IMR-90 (cell line): ENCODE results near the gene DISC1. TPM values are rescaled to one million over a fixed set of nuclear protein-coding genes. Genes with fewer than 3 reads are reported as not detected.

Experiments used
- ATAC-seq: fragments of 200-7000 bp; cut with Tn5 transposase; 2 replicates; pipeline ENCODE4 v1.9.1; 2020; ENCODE audit warnings: low read depth, mild to moderate bottlenecking, moderate library complexity
- BruUV-seq: library from RNA; stranded (reverse); fragments of 400-500 nt; replicated peaks from 2 replicates; lab custom pipeline; 2021; lab: Mats Ljungman, UMichigan
- CTCF ChIA-PET: fragments of 300-600 bp; formaldehyde crosslinking; extraction: SDS; loops from one replicate; lab custom pipeline; 2021; ENCODE audit warnings: antibody characterized with exemption; lab: Yijun Ruan, JAX
- POLR2A ChIA-PET: fragments of 300-600 bp; sonication (Branson Sonifier 250); formaldehyde crosslinking; loops from one replicate; lab custom pipeline; 2022; ENCODE audit warnings: antibody characterized with exemption; ENCODE audit not compliant: unreplicated experiment; lab: Charles Lee
- DNase-seq: peaks from one replicate; pipeline ENCODE4 v3.0.0; 2013
- H2AFZ ChIP-seq: replicated peaks from 2 replicates; pipeline ENCODE3; 2013; ENCODE audit warnings: low read length, mild to moderate bottlenecking; ENCODE audit not compliant: poor library complexity
- H2AK5ac ChIP-seq: 2 replicates; pipeline ENCODE4 v1.6.1; 2013; ENCODE audit warnings: low read depth, low read length, inconsistent platforms
- H2AK9ac ChIP-seq: replicated peaks from 2 replicates; pipeline ENCODE3; 2013; ENCODE audit warnings: mild to moderate bottlenecking, low read depth, low read length, moderate library complexity; ENCODE audit not compliant: poor library complexity
- H2BK120ac ChIP-seq: 2 replicates; pipeline ENCODE4 v1.6.1; 2013; ENCODE audit warnings: low read depth, low read length, inconsistent platforms
- H2BK15ac ChIP-seq: 3 replicates; pipeline ENCODE4 v1.6.1; 2013; ENCODE audit warnings: low read depth, low read length, inconsistent platforms
- H2BK20ac ChIP-seq: 2 replicates; pipeline ENCODE4 v1.6.1; 2013; ENCODE audit warnings: low read depth, mild to moderate bottlenecking, inconsistent platforms, low read length, moderate library complexity
- H2BK5ac ChIP-seq: 2 replicates; pipeline ENCODE4 v1.6.1; 2013; ENCODE audit warnings: mild to moderate bottlenecking, low read depth, low read length, inconsistent platforms; ENCODE audit not compliant: poor library complexity, severe bottlenecking
- H3K14ac ChIP-seq: replicated peaks from 2 replicates; pipeline ENCODE4 v1.6.1; 2013; ENCODE audit warnings: low read depth, low read length, inconsistent platforms
- H3K18ac ChIP-seq: 2 replicates; pipeline ENCODE4 v1.6.1; 2013; ENCODE audit warnings: low read depth, low read length, control low read depth
- H3K23ac ChIP-seq: 2 replicates; pipeline ENCODE4 v1.6.1; 2013; ENCODE audit warnings: low read depth, low read length, inconsistent platforms
- H3K27ac ChIP-seq: 2 replicates; pipeline ENCODE4 v1.5.1; 2013; ENCODE audit warnings: mild to moderate bottlenecking, control low read depth, low read length; ENCODE audit not compliant: insufficient read depth
- H3K27me3 ChIP-seq: 2 replicates; pipeline ENCODE4 v1.6.1; 2013; ENCODE audit warnings: low read length; ENCODE audit not compliant: control insufficient read depth, insufficient read depth
- H3K36me3 ChIP-seq: 2 replicates; pipeline ENCODE4 v1.6.1; 2013; ENCODE audit warnings: low read length, mixed read lengths; ENCODE audit not compliant: control insufficient read depth, insufficient read depth
- H3K4ac ChIP-seq: 2 replicates; pipeline ENCODE4 v1.6.1; 2013; ENCODE audit warnings: low read depth, low read length, inconsistent platforms
- H3K4me1 ChIP-seq: 2 replicates; pipeline ENCODE4 v1.6.1; 2013; ENCODE audit warnings: low read length, mixed read lengths; ENCODE audit not compliant: control insufficient read depth, insufficient read depth
- H3K4me2 ChIP-seq: 2 replicates; pipeline ENCODE4 v1.6.1; 2013; ENCODE audit warnings: low read depth, mild to moderate bottlenecking, control low read depth, low read length, moderate library complexity
- H3K4me3 ChIP-seq: 2 replicates; pipeline ENCODE4 v1.5.1; 2013; ENCODE audit warnings: low read depth, mild to moderate bottlenecking, control low read depth, low read length, moderate library complexity; ENCODE audit not compliant: insufficient read depth
- H3K56ac ChIP-seq: 2 replicates; pipeline ENCODE4 v1.6.1; 2013; ENCODE audit warnings: low read length, inconsistent platforms; ENCODE audit not compliant: insufficient read depth; ENCODE audit errors: extremely low read depth
- H3K79me1 ChIP-seq, 2 experiments: 2 replicates each; pipeline ENCODE4 v1.6.1; 2013; ENCODE audit warnings: low read length in 2 of 2, inconsistent platforms in 1 of 2, low read depth in 1 of 2
- H3K9ac ChIP-seq: 2 replicates; pipeline ENCODE4 v1.6.1; 2013; ENCODE audit warnings: low read depth, low read length, control low read depth
- H3K9me1 ChIP-seq: 2 replicates; pipeline ENCODE4 v1.6.1; 2013; ENCODE audit warnings: low read length, inconsistent platforms; ENCODE audit not compliant: insufficient read depth
- H3K9me3 ChIP-seq: 2 replicates; pipeline ENCODE4 v1.6.1; 2013; ENCODE audit warnings: low read length; ENCODE audit not compliant: control insufficient read depth, insufficient read depth
- H4K20me1 ChIP-seq: 2 replicates; pipeline ENCODE4 v1.6.1; 2013; ENCODE audit warnings: low read length, inconsistent platforms; ENCODE audit not compliant: insufficient read depth
- H4K5ac ChIP-seq: 2 replicates; pipeline ENCODE4 v1.6.1; 2013; ENCODE audit warnings: mild to moderate bottlenecking, low read depth, low read length, control low read depth
- H4K8ac ChIP-seq, 2 experiments: 2 replicates each; pipeline ENCODE4 v1.6.1; 2013; ENCODE audit warnings: low read depth in 2 of 2, low read length in 2 of 2, control low read depth in 1 of 2, inconsistent platforms in 1 of 2
- H4K91ac ChIP-seq: 2 replicates; pipeline ENCODE4 v1.6.1; 2013; ENCODE audit warnings: low read depth, low read length, inconsistent platforms; ENCODE audit not compliant: insufficient read depth
- BHLHE40 ChIP-seq: fragments of 150-350 bp; IDR thresholded peaks from 2 replicates; pipeline ENCODE4 v1.6.1; 2016; ENCODE audit warnings: mild to moderate bottlenecking, low read depth, low read length
- CHD1 ChIP-seq: IDR thresholded peaks from 2 replicates; pipeline ENCODE4 v1.6.1; 2012; ENCODE audit warnings: low read depth, low read length, improper control_type of control experiment
- CTCF ChIP-seq: conservative IDR thresholded peaks from 2 replicates; pipeline ENCODE4 v1.5.1; 2012; ENCODE audit warnings: mild to moderate bottlenecking, low read depth, low read length, improper control_type of control experiment
- ELK1 ChIP-seq: fragments of 150-350 bp; IDR thresholded peaks from 2 replicates; pipeline ENCODE4 v1.6.1; 2016; ENCODE audit warnings: low read depth, mild to moderate bottlenecking, low read length, moderate library complexity, borderline replicate concordance
- FOS ChIP-seq: fragments of 150-350 bp; IDR thresholded peaks from 2 replicates; pipeline ENCODE4 v1.6.1; 2016; ENCODE audit warnings: low read depth, low read length
- MAFK ChIP-seq: IDR thresholded peaks from 2 replicates; pipeline ENCODE4 v1.6.1; 2012; ENCODE audit warnings: low read depth, low read length, improper control_type of control experiment
- MAZ ChIP-seq: IDR thresholded peaks from 2 replicates; pipeline ENCODE4 v1.6.1; 2012; ENCODE audit warnings: low read depth, mild to moderate bottlenecking, low read length, improper control_type of control experiment, moderate library complexity, borderline replicate concordance
- MXI1 ChIP-seq: IDR thresholded peaks from 2 replicates; pipeline ENCODE4 v1.6.1; 2012; ENCODE audit warnings: low read depth, mild to moderate bottlenecking, low read length, moderate library complexity, borderline replicate concordance
- NFE2L2 ChIP-seq: fragments of 150-350 bp; IDR thresholded peaks from 2 replicates; pipeline ENCODE4 v1.6.1; 2016; ENCODE audit warnings: low read depth, mild to moderate bottlenecking, low read length
- POLR2A ChIP-seq: IDR thresholded peaks from 2 replicates; pipeline ENCODE4 v1.6.1; 2012; ENCODE audit warnings: mild to moderate bottlenecking, low read depth, low read length
- RAD21 ChIP-seq: IDR thresholded peaks from 2 replicates; pipeline ENCODE4 v1.6.1; 2012; ENCODE audit warnings: low read length, improper control_type of control experiment
- RCOR1 ChIP-seq: IDR thresholded peaks from 2 replicates; pipeline ENCODE4 v1.6.1; 2012; ENCODE audit warnings: mild to moderate bottlenecking, low read length, improper control_type of control experiment; ENCODE audit not compliant: insufficient replicate concordance
- RFX5 ChIP-seq: IDR thresholded peaks from 2 replicates; pipeline ENCODE4 v1.8.0; 2012; ENCODE audit warnings: low read depth, mild to moderate bottlenecking, low read length, moderate library complexity
- SMC3 ChIP-seq: fragments of 150-350 bp; IDR thresholded peaks from 2 replicates; pipeline ENCODE4 v1.6.1; 2016; ENCODE audit warnings: low read depth, mild to moderate bottlenecking, antibody characterized with exemption, low read length, moderate library complexity
- USF2 ChIP-seq: fragments of 150-350 bp; IDR thresholded peaks from 2 replicates; pipeline ENCODE4 v1.6.1; 2017; ENCODE audit warnings: mild to moderate bottlenecking, antibody characterized with exemption, low read length, low read depth
- WGBS, 2 experiments: methylation state at CpG; one replicate each; pipeline versions ENCODE4 v1.1.5 to v1.1.7; 2013; ENCODE audit warnings: missing lambda C conversion rate in 2 of 2; ENCODE audit not compliant: insufficient read length in 1 of 2; ENCODE audit errors: extremely low coverage in 2 of 2; 5-methylcytosine and 5-hydroxymethylcytosine counted together
- dilution Hi-C: fragments of 300-500 bp; cut with HindIII; formaldehyde crosslinking; loops from one replicate; pipeline ENCODE4 v1.14.3; 2018; ENCODE audit warnings: low sequenced_read_pairs; ENCODE audit not compliant: unreplicated experiment
- in situ Hi-C: fragments of 300-500 bp; cut with MboI; formaldehyde crosslinking; loops from 3 replicates; pipeline ENCODE4 v1.14.3; 2019; ENCODE audit warnings: low sequenced_read_pairs, inconsistent platforms, mixed read lengths
- intact Hi-C: fragments of 100-400 bp; cut with micrococcal nuclease; formaldehyde crosslinking; loops from 2 replicates; pipeline ENCODE4 v1.10.0; 2022
- polyA plus RNA-seq, 3 experiments: library from polyadenylated mRNA; depleted of rRNA; stranded (reverse); fragments of >200 nt; gene quantifications; 2 replicates each; pipeline ENCODE4 v1.2.3, GENCODE V29; 2012; ENCODE audit warnings: low replicate concordance in 1 of 3
- total RNA-seq: library from RNA; depleted of rRNA; stranded (reverse); fragments of >200 nt; gene quantifications from 2 replicates; pipeline ENCODE4 v1.2.3, GENCODE V29; 2012

DISC1 gene
- total and polyA plus RNA-seq, 2 of the 4 experiments (the other 2 are of a cell fraction) = 2.2 to 7.0 TPM

GRCh38 chr1:231807541-231807940 lies 181.0 kb downstream of the DISC1 start:
- H3K27ac ChIP-seq = no peak overlapping the region
- H2BK5ac ChIP-seq = no peak overlapping the region
- no peak overlapping the region for H4K5ac ChIP-seq
- no peak overlapping the region for H4K8ac ChIP-seq
- H3K9ac ChIP-seq = no peak overlapping the region
- ChIA-PET POLR2A (no interaction called here), CTCF (no interaction called here)
- no peak overlapping the region for H2AFZ ChIP-seq
- dilution Hi-C loops (no loop called here), in situ Hi-C loops (no loop called here), intact Hi-C loops (no loop called here)
- H3K4ac ChIP-seq = no peak overlapping the region
- no peak overlapping the region for H3K23ac ChIP-seq
- H2BK120ac ChIP-seq = no peak overlapping the region
- H3K9me3 ChIP-seq = no peaks in the 10 kb centered on the region
- no peaks in the 10 kb centered on the region for H4K20me1 ChIP-seq
- no peak overlapping the region for H2BK15ac ChIP-seq
- H3K56ac ChIP-seq = no peak overlapping the region
- no peak overlapping the region for H3K4me2 ChIP-seq
- no peak overlapping the region for H3K14ac ChIP-seq
- TF ChIP-seq MAZ (no peak), CHD1 (no peak), MAFK (no peak), BHLHE40 (no peak), RCOR1 (no peak), NFE2L2 (no peak), POLR2A (no peak), MXI1 (no peak), CTCF (no peak), ELK1 (no peak), RFX5 (no peak), SMC3 (no peak), USF2 (no peak), FOS (no peak), RAD21 (no peak)
- DNase-seq = no peak
- H3K4me1 ChIP-seq = no peaks in the 10 kb centered on the region; the same call in 1 of the 2 replicates
- H2AK9ac ChIP-seq = no peak overlapping the region
- no peak overlapping the region for H3K18ac ChIP-seq
- no peak overlapping the region for H3K4me3 ChIP-seq
- no peak overlapping the region for H4K91ac ChIP-seq
- WGBS, 2 experiments = no CpG with 5 or more reads among the region's 2 CpGs
- no peaks in the 10 kb centered on the region for H3K36me3 ChIP-seq
- ATAC-seq = no peak
- no peaks in the 10 kb centered on the region for H3K27me3 ChIP-seq
- no peaks in the 10 kb centered on the region for H3K79me1 ChIP-seq
- no TSS peak for BruUV-seq
- H2AK5ac ChIP-seq = no peak overlapping the region
- H3K9me1 ChIP-seq = peaks cover 2% of the 10 kb centered on the region; the same call in 1 of the 2 replicates
- no peak overlapping the region for H2BK20ac ChIP-seq
